ENCODE results near the gene FYCO1.

DNA sequence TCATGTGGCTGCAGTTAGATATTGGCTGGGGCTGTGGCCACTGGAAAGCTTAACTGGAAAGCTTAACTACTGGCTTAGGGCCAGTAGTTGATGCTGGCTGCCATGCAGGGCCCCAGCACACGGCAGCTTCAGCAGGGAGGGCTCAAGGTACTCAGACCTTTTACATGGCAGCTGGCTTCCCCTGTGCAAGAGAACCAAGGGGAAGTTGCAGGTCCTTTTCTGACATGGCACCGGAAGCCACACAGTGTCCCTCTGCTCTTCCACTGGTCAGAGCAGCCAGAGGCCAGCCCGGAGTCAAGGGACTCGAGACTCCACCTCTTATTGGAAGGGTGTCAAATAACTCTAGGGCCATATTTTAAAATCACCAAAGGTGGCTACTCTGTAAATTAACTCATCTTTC, 84.7 kb downstream of the FYCO1 start:
- TF ChIP-seq, protein P1, sequence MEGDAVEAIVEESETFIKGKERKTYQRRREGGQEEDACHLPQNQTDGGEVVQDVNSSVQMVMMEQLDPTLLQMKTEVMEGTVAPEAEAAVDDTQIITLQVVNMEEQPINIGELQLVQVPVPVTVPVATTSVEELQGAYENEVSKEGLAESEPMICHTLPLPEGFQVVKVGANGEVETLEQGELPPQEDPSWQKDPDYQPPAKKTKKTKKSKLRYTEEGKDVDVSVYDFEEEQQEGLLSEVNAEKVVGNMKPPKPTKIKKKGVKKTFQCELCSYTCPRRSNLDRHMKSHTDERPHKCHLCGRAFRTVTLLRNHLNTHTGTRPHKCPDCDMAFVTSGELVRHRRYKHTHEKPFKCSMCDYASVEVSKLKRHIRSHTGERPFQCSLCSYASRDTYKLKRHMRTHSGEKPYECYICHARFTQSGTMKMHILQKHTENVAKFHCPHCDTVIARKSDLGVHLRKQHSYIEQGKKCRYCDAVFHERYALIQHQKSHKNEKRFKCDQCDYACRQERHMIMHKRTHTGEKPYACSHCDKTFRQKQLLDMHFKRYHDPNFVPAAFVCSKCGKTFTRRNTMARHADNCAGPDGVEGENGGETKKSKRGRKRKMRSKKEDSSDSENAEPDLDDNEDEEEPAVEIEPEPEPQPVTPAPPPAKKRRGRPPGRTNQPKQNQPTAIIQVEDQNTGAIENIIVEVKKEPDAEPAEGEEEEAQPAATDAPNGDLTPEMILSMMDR (conservative IDR thresholded peaks at IDR 0.05; ENCODE audit: low read length): no peak
- TF ChIP-seq EZH2phosphoT487 (IDR thresholded peaks at IDR 0.05; ENCODE audit: borderline replicate concordance): no peak
